ENCODE measurements around the gene C12orf75. TPM values are rescaled to one million over a fixed set of nuclear protein-coding genes. Genes with fewer than 3 reads are reported as not detected.

C12orf75 gene
- total RNA-seq, 4 donors from 2014 or later = 17.4 to 28.5 (median 25.3) TPM

- no peaks in the 10 kb centered on the region for H3K36me3 ChIP-seq
- peaks cover 4% of the 10 kb centered on the region for H3K4me1 ChIP-seq
- no peaks in the 10 kb centered on the region for H3K27me3 ChIP-seq
- no peak for DNase-seq (ENCODE audit: low spot score in 2 of 2)
- no peak overlapping the region for H3K27ac ChIP-seq
- H3K4me3 ChIP-seq = no peak overlapping the region
- no peaks in the 10 kb centered on the region for H3K9me3 ChIP-seq
- WGBS = 92% methylated on average over 5 of the region's 5 CpGs
- TF ChIP-seq POLR2AphosphoS5 (IDR thresholded peaks at IDR 0.05) = no peak
- no peak for TF ChIP-seq CTCF (IDR thresholded peaks at IDR 0.05)
- TF ChIP-seq EP300 (IDR thresholded peaks at IDR 0.05) = no peak
- no peak for TF ChIP-seq POLR2A (IDR thresholded peaks at IDR 0.05)
Observed at GRCh38 chr12:105420046-105420445, 89.6 kb downstream of the C12orf75 start.

GRCh38 chr12:105420659-105421240 lies 90.3 kb downstream of the C12orf75 start:
- peak in 1 of 2 donors; percentile 83 for DNase-seq (ENCODE audit: low spot score in 2 of 2)
- TF ChIP-seq POLR2A (IDR thresholded peaks at IDR 0.05) (no peak), CTCF (IDR thresholded peaks at IDR 0.05) (peak; percentile 79 to 92), POLR2AphosphoS5 (IDR thresholded peaks at IDR 0.05) (no peak), EP300 (IDR thresholded peaks at IDR 0.05) (no peak)
- Histone ChIP-seq H3K4me3 (no peak overlapping the region), H3K27ac (no peak overlapping the region), H3K4me1 (peaks cover 4% of the 10 kb centered on the region), H3K36me3 (no peaks in the 10 kb centered on the region), H3K9me3 (no peaks in the 10 kb centered on the region), H3K27me3 (no peaks in the 10 kb centered on the region)

Other genes starting within 250 kb of the C12orf75 start
- 1 to 10 TPM; 1.3 to 7.6 (median 3.9) TPM for gene ALDH1L2, start 246.2 kb upstream of the C12orf75 start, total RNA-seq
- 10 to 100 TPM; 24.9 to 66.5 (median 30.4) TPM for gene WASHC4, start 223.0 kb upstream of the C12orf75 start, total RNA-seq
- gene APPL2, start 94.5 kb upstream of the C12orf75 start, total RNA-seq = 100 to 1,000 TPM in 3 of 4 donors, 10 to 100 TPM in 1; 95.2 to 172 (median 110) TPM